IMR-90 (cell line): ENCODE measurements around the gene HTT. TPM values are rescaled to one million over a fixed set of nuclear protein-coding genes. Genes with fewer than 3 reads are reported as not detected.

Experiments used
- ATAC-seq: fragments of 200-7000 bp; cut with Tn5 transposase; 2 replicates; pipeline ENCODE4 v1.9.1; 2020; ENCODE audit warnings: low read depth, mild to moderate bottlenecking, moderate library complexity
- BruUV-seq: library from RNA; stranded (reverse); fragments of 400-500 nt; replicated peaks from 2 replicates; lab custom pipeline; 2021; lab: Mats Ljungman, UMichigan
- CTCF ChIA-PET: fragments of 300-600 bp; formaldehyde crosslinking; extraction: SDS; loops from one replicate; lab custom pipeline; 2021; ENCODE audit warnings: antibody characterized with exemption; lab: Yijun Ruan, JAX
- POLR2A ChIA-PET: fragments of 300-600 bp; sonication (Branson Sonifier 250); formaldehyde crosslinking; loops from one replicate; lab custom pipeline; 2022; ENCODE audit warnings: antibody characterized with exemption; ENCODE audit not compliant: unreplicated experiment; lab: Charles Lee
- DNase-seq: peaks from one replicate; pipeline ENCODE4 v3.0.0; 2013
- H2AFZ ChIP-seq: replicated peaks from 2 replicates; pipeline ENCODE3; 2013; ENCODE audit warnings: low read length, mild to moderate bottlenecking; ENCODE audit not compliant: poor library complexity
- H2AK5ac ChIP-seq: 2 replicates; pipeline ENCODE4 v1.6.1; 2013; ENCODE audit warnings: low read depth, low read length, inconsistent platforms
- H2AK9ac ChIP-seq: replicated peaks from 2 replicates; pipeline ENCODE3; 2013; ENCODE audit warnings: mild to moderate bottlenecking, low read depth, low read length, moderate library complexity; ENCODE audit not compliant: poor library complexity
- H2BK120ac ChIP-seq: 2 replicates; pipeline ENCODE4 v1.6.1; 2013; ENCODE audit warnings: low read depth, low read length, inconsistent platforms
- H2BK15ac ChIP-seq: 3 replicates; pipeline ENCODE4 v1.6.1; 2013; ENCODE audit warnings: low read depth, low read length, inconsistent platforms
- H2BK20ac ChIP-seq: 2 replicates; pipeline ENCODE4 v1.6.1; 2013; ENCODE audit warnings: low read depth, mild to moderate bottlenecking, inconsistent platforms, low read length, moderate library complexity
- H2BK5ac ChIP-seq: 2 replicates; pipeline ENCODE4 v1.6.1; 2013; ENCODE audit warnings: mild to moderate bottlenecking, low read depth, low read length, inconsistent platforms; ENCODE audit not compliant: poor library complexity, severe bottlenecking
- H3K14ac ChIP-seq: replicated peaks from 2 replicates; pipeline ENCODE4 v1.6.1; 2013; ENCODE audit warnings: low read depth, low read length, inconsistent platforms
- H3K18ac ChIP-seq: 2 replicates; pipeline ENCODE4 v1.6.1; 2013; ENCODE audit warnings: low read depth, low read length, control low read depth
- H3K23ac ChIP-seq: 2 replicates; pipeline ENCODE4 v1.6.1; 2013; ENCODE audit warnings: low read depth, low read length, inconsistent platforms
- H3K27ac ChIP-seq: 2 replicates; pipeline ENCODE4 v1.5.1; 2013; ENCODE audit warnings: mild to moderate bottlenecking, control low read depth, low read length; ENCODE audit not compliant: insufficient read depth
- H3K27me3 ChIP-seq: 2 replicates; pipeline ENCODE4 v1.6.1; 2013; ENCODE audit warnings: low read length; ENCODE audit not compliant: control insufficient read depth, insufficient read depth
- H3K36me3 ChIP-seq: 2 replicates; pipeline ENCODE4 v1.6.1; 2013; ENCODE audit warnings: low read length, mixed read lengths; ENCODE audit not compliant: control insufficient read depth, insufficient read depth
- H3K4ac ChIP-seq: 2 replicates; pipeline ENCODE4 v1.6.1; 2013; ENCODE audit warnings: low read depth, low read length, inconsistent platforms
- H3K4me1 ChIP-seq: 2 replicates; pipeline ENCODE4 v1.6.1; 2013; ENCODE audit warnings: low read length, mixed read lengths; ENCODE audit not compliant: control insufficient read depth, insufficient read depth
- H3K4me2 ChIP-seq: 2 replicates; pipeline ENCODE4 v1.6.1; 2013; ENCODE audit warnings: low read depth, mild to moderate bottlenecking, control low read depth, low read length, moderate library complexity
- H3K4me3 ChIP-seq: 2 replicates; pipeline ENCODE4 v1.5.1; 2013; ENCODE audit warnings: low read depth, mild to moderate bottlenecking, control low read depth, low read length, moderate library complexity; ENCODE audit not compliant: insufficient read depth
- H3K56ac ChIP-seq: 2 replicates; pipeline ENCODE4 v1.6.1; 2013; ENCODE audit warnings: low read length, inconsistent platforms; ENCODE audit not compliant: insufficient read depth; ENCODE audit errors: extremely low read depth
- H3K79me1 ChIP-seq, 2 experiments: 2 replicates each; pipeline ENCODE4 v1.6.1; 2013; ENCODE audit warnings: low read length in 2 of 2, inconsistent platforms in 1 of 2, low read depth in 1 of 2
- H3K9ac ChIP-seq: 2 replicates; pipeline ENCODE4 v1.6.1; 2013; ENCODE audit warnings: low read depth, low read length, control low read depth
- H3K9me1 ChIP-seq: 2 replicates; pipeline ENCODE4 v1.6.1; 2013; ENCODE audit warnings: low read length, inconsistent platforms; ENCODE audit not compliant: insufficient read depth
- H3K9me3 ChIP-seq: 2 replicates; pipeline ENCODE4 v1.6.1; 2013; ENCODE audit warnings: low read length; ENCODE audit not compliant: control insufficient read depth, insufficient read depth
- H4K20me1 ChIP-seq: 2 replicates; pipeline ENCODE4 v1.6.1; 2013; ENCODE audit warnings: low read length, inconsistent platforms; ENCODE audit not compliant: insufficient read depth
- H4K5ac ChIP-seq: 2 replicates; pipeline ENCODE4 v1.6.1; 2013; ENCODE audit warnings: mild to moderate bottlenecking, low read depth, low read length, control low read depth
- H4K8ac ChIP-seq, 2 experiments: 2 replicates each; pipeline ENCODE4 v1.6.1; 2013; ENCODE audit warnings: low read depth in 2 of 2, low read length in 2 of 2, control low read depth in 1 of 2, inconsistent platforms in 1 of 2
- H4K91ac ChIP-seq: 2 replicates; pipeline ENCODE4 v1.6.1; 2013; ENCODE audit warnings: low read depth, low read length, inconsistent platforms; ENCODE audit not compliant: insufficient read depth
- BHLHE40 ChIP-seq: fragments of 150-350 bp; IDR thresholded peaks from 2 replicates; pipeline ENCODE4 v1.6.1; 2016; ENCODE audit warnings: mild to moderate bottlenecking, low read depth, low read length
- CEBPB ChIP-seq: IDR thresholded peaks from 2 replicates; pipeline ENCODE4 v1.6.1; 2012; ENCODE audit warnings: low read depth, low read length, improper control_type of control experiment
- CHD1 ChIP-seq: IDR thresholded peaks from 2 replicates; pipeline ENCODE4 v1.6.1; 2012; ENCODE audit warnings: low read depth, low read length, improper control_type of control experiment
- MAFK ChIP-seq: IDR thresholded peaks from 2 replicates; pipeline ENCODE4 v1.6.1; 2012; ENCODE audit warnings: low read depth, low read length, improper control_type of control experiment
- MAZ ChIP-seq: IDR thresholded peaks from 2 replicates; pipeline ENCODE4 v1.6.1; 2012; ENCODE audit warnings: low read depth, mild to moderate bottlenecking, low read length, improper control_type of control experiment, moderate library complexity, borderline replicate concordance
- NFE2L2 ChIP-seq: fragments of 150-350 bp; IDR thresholded peaks from 2 replicates; pipeline ENCODE4 v1.6.1; 2016; ENCODE audit warnings: low read depth, mild to moderate bottlenecking, low read length
- RCOR1 ChIP-seq: IDR thresholded peaks from 2 replicates; pipeline ENCODE4 v1.6.1; 2012; ENCODE audit warnings: mild to moderate bottlenecking, low read length, improper control_type of control experiment; ENCODE audit not compliant: insufficient replicate concordance
- SMC3 ChIP-seq: fragments of 150-350 bp; IDR thresholded peaks from 2 replicates; pipeline ENCODE4 v1.6.1; 2016; ENCODE audit warnings: low read depth, mild to moderate bottlenecking, antibody characterized with exemption, low read length, moderate library complexity
- WGBS, 2 experiments: methylation state at CpG; one replicate each; pipeline versions ENCODE4 v1.1.5 to v1.1.7; 2013; ENCODE audit warnings: missing lambda C conversion rate in 2 of 2; ENCODE audit not compliant: insufficient read length in 1 of 2; ENCODE audit errors: extremely low coverage in 2 of 2; 5-methylcytosine and 5-hydroxymethylcytosine counted together
- dilution Hi-C: fragments of 300-500 bp; cut with HindIII; formaldehyde crosslinking; loops from one replicate; pipeline ENCODE4 v1.14.3; 2018; ENCODE audit warnings: low sequenced_read_pairs; ENCODE audit not compliant: unreplicated experiment
- in situ Hi-C: fragments of 300-500 bp; cut with MboI; formaldehyde crosslinking; loops from 3 replicates; pipeline ENCODE4 v1.14.3; 2019; ENCODE audit warnings: low sequenced_read_pairs, inconsistent platforms, mixed read lengths
- intact Hi-C: fragments of 100-400 bp; cut with micrococcal nuclease; formaldehyde crosslinking; loops from 2 replicates; pipeline ENCODE4 v1.10.0; 2022
- polyA plus RNA-seq, 3 experiments: library from polyadenylated mRNA; depleted of rRNA; stranded (reverse); fragments of >200 nt; gene quantifications; 2 replicates each; pipeline ENCODE4 v1.2.3, GENCODE V29; 2012; ENCODE audit warnings: low replicate concordance in 1 of 3
- total RNA-seq: library from RNA; depleted of rRNA; stranded (reverse); fragments of >200 nt; gene quantifications from 2 replicates; pipeline ENCODE4 v1.2.3, GENCODE V29; 2012
- TF ChIP-seq, protein P1 (sequence below): fragments of 150-350 bp; IDR thresholded peaks from 2 replicates; pipeline ENCODE4 v1.6.1; 2017; ENCODE audit warnings: mild to moderate bottlenecking, antibody characterized with exemption, low read length, low read depth
- TF ChIP-seq, protein P2 (sequence below): fragments of 150-350 bp; IDR thresholded peaks from 2 replicates; pipeline ENCODE4 v1.6.1; 2016; ENCODE audit warnings: low read depth, mild to moderate bottlenecking, low read length, moderate library complexity, borderline replicate concordance

Gene HTT
- total and polyA plus RNA-seq, 2 of the 4 experiments (the other 2 are of a cell fraction) = 11.6 to 14.3 TPM

DNA sequence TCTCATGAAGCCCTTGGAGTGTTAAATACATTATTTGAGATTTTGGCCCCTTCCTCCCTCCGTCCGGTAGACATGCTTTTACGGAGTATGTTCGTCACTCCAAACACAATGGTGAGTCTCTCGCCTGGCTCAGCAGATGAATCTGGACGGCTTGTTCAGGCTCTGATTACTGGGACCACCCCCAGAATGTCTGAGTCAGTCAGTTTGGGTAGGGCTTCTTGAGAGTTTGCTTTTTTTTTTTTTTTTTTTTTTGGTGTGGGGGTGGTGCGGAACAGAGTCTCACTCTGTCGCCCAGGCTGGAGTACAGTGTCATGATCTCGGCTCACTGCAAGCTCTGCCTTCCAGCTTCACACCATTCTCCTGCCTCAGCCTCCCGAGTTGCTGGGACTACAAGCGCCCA is 112.1 kb downstream of the HTT start:
- BruUV-seq = no TSS peak
- Histone ChIP-seq H3K27ac (no peak overlapping the region), H3K4me3 (no peak overlapping the region), H2AK5ac (no peak overlapping the region), H3K9me3 (no peaks in the 10 kb centered on the region), H2BK120ac (no peak overlapping the region), H4K5ac (no peak overlapping the region), H3K4me2 (no peak overlapping the region), H3K56ac (no peak overlapping the region), H3K14ac (no peak overlapping the region), H2BK20ac (no peak overlapping the region), H3K9me1 (peaks cover 5% of the 10 kb centered on the region; the same call in 1 of the 2 replicates), H4K91ac (no peak overlapping the region), H2BK5ac (no peak overlapping the region), H3K23ac (no peak overlapping the region), H3K36me3 (peaks cover 43% of the 10 kb centered on the region), H3K9ac (no peak overlapping the region), H3K79me1 (no peaks in the 10 kb centered on the region), H4K20me1 (no peaks in the 10 kb centered on the region; the same call in 1 of the 2 replicates), H3K27me3 (no peaks in the 10 kb centered on the region), H4K8ac (no peak overlapping the region), H2AK9ac (no peak overlapping the region), H3K18ac (no peak overlapping the region), H3K4ac (no peak overlapping the region), H3K4me1 (no peaks in the 10 kb centered on the region), H2AFZ (no peak overlapping the region), H2BK15ac (no peak overlapping the region)
- ChIA-PET POLR2A (no interaction called here), CTCF (no interaction called here)
- dilution Hi-C loops (no loop called here), in situ Hi-C loops (no loop called here), intact Hi-C loops (no loop called here)
- TF ChIP-seq RCOR1 (no peak), MAZ (no peak), BHLHE40 (no peak), SMC3 (no peak), MAFK (no peak), NFE2L2 (no peak), CHD1 (no peak), CEBPB (no peak)
- TF ChIP-seq, protein P1, sequence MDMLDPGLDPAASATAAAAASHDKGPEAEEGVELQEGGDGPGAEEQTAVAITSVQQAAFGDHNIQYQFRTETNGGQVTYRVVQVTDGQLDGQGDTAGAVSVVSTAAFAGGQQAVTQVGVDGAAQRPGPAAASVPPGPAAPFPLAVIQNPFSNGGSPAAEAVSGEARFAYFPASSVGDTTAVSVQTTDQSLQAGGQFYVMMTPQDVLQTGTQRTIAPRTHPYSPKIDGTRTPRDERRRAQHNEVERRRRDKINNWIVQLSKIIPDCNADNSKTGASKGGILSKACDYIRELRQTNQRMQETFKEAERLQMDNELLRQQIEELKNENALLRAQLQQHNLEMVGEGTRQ = no peak
- TF ChIP-seq, protein P2, sequence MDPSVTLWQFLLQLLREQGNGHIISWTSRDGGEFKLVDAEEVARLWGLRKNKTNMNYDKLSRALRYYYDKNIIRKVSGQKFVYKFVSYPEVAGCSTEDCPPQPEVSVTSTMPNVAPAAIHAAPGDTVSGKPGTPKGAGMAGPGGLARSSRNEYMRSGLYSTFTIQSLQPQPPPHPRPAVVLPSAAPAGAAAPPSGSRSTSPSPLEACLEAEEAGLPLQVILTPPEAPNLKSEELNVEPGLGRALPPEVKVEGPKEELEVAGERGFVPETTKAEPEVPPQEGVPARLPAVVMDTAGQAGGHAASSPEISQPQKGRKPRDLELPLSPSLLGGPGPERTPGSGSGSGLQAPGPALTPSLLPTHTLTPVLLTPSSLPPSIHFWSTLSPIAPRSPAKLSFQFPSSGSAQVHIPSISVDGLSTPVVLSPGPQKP = no peak
- ATAC-seq (no peak), DNase-seq (no peak)
- 93% methylated on average over 3 of the region's 11 CpGs; no CpG with 5 or more reads in 1 of the 2 experiments for WGBS, 2 experiments
